ENCODE results near the gene VPS16. TPM values are rescaled to one million over a fixed set of nuclear protein-coding genes. Genes with fewer than 3 reads are reported as not detected.

VPS16 gene
- total RNA-seq, 1 experiment from 2014 or later, result 38.1 TPM

GRCh38 chr20:2816030-2816582 lies 24.4 kb upstream of the VPS16 start, which contains the start of gene TMEM239:
TMEM239 (plus strand) TSS chr20:2816364; CDS start chr20:2816555, 191 bp downstream.
- DNase-seq (ENCODE audit: low read depth, low spot score) (no peak), ATAC-seq (no peak)
- no peaks in the 10 kb centered on the region for H3K36me3 ChIP-seq (ENCODE audit: control insufficient read depth in 1 of 2, insufficient read depth in 2 of 2, low read length in 2 of 2)
- no peak within 1 kb of the TSS for H3K4me3 ChIP-seq (replicated peaks in 1 of 2; ENCODE audit: low read depth in 1 of 2, low read length in 2 of 2)
- H3K9ac ChIP-seq (ENCODE audit: low read length), result no peak within 1 kb of the TSS
- peaks cover 0 to 16% of the 10 kb centered on the region in 2 experiments; a peak in 1 of 4 replicates for H3K4me1 ChIP-seq (ENCODE audit: control insufficient read depth in 1 of 2, insufficient read depth in 2 of 2, low read length in 2 of 2)
- H2AFZ ChIP-seq (ENCODE audit: low read depth, low read length, poor library complexity, severe bottlenecking), result no peak within 1 kb of the TSS
- intact Hi-C loops (cut with micrococcal nuclease), result no loop called here
- ChIA-PET CTCF (no interaction called here), RAD21 (ENCODE audit: low non-redundant PET in 1 of 2, low total read pairs in 2 of 2, uncharacterized antibody in 2 of 2, unreplicated experiment in 2 of 2) (no interaction called here), POLR2A (no interaction called here)
- no peak within 1 kb of the TSS for H3K4me2 ChIP-seq (ENCODE audit: low read length)
- no peaks in the 10 kb centered on the region for H3K79me2 ChIP-seq (ENCODE audit: insufficient read depth, low read length)
- no TSS peak for BruUV-seq (replicated peaks)
- TF ChIP-seq JUND (IDR thresholded peaks at IDR 0.05) (no peak), SP1 (IDR thresholded peaks at IDR 0.05; ENCODE audit: low read depth) (no peak), SIN3A (IDR thresholded peaks at IDR 0.05; ENCODE audit: low read depth) (no peak), EZH2phosphoT487 (IDR thresholded peaks at IDR 0.05; ENCODE audit: borderline replicate concordance) (no peak), EGR1 (IDR thresholded peaks at IDR 0.05; ENCODE audit: low read depth) (no peak), CTCF (IDR thresholded peaks at IDR 0.05 in 2 of 3, conservative IDR thresholded peaks at IDR 0.05 in 1 of 3; ENCODE audit: borderline replicate concordance in 1 of 3, insufficient read depth in 1 of 3, low read depth in 2 of 3, low read length in 2 of 3) (no peak), ZNF274 (IDR thresholded peaks at IDR 0.05; ENCODE audit: low read depth, low read length) (no peak), POLR2AphosphoS5 (IDR thresholded peaks at IDR 0.05; ENCODE audit: low read depth, low read length) (no peak)
- H3K9me3 ChIP-seq (ENCODE audit: control insufficient read depth in 1 of 2, insufficient read depth in 1 of 2, low read depth in 1 of 2, low read length in 2 of 2), result peaks cover 4 to 9% of the 10 kb centered on the region in 2 experiments; a peak in 1 of 4 replicates
- H3K9me2 ChIP-seq (ENCODE audit: insufficient read depth), result no peaks in the 10 kb centered on the region
- H4K20me1 ChIP-seq (ENCODE audit: insufficient read depth), result no peaks in the 10 kb centered on the region
- H3K27ac ChIP-seq (ENCODE audit: low read depth, low read length), result no peak within 1 kb of the TSS
- H3K27me3 ChIP-seq (ENCODE audit: insufficient read depth, low read length), result no peaks in the 10 kb centered on the region
